GM04503 (cell line): Measurements from ENCODE around the gene CEMIP2.

ENCODE experiments used
- DNase-seq: peaks from one replicate; pipeline ENCODE4 v3.0.0-alpha.2; 2012; ENCODE audit warnings: low read depth

The CEMIP2 gene

DNA sequence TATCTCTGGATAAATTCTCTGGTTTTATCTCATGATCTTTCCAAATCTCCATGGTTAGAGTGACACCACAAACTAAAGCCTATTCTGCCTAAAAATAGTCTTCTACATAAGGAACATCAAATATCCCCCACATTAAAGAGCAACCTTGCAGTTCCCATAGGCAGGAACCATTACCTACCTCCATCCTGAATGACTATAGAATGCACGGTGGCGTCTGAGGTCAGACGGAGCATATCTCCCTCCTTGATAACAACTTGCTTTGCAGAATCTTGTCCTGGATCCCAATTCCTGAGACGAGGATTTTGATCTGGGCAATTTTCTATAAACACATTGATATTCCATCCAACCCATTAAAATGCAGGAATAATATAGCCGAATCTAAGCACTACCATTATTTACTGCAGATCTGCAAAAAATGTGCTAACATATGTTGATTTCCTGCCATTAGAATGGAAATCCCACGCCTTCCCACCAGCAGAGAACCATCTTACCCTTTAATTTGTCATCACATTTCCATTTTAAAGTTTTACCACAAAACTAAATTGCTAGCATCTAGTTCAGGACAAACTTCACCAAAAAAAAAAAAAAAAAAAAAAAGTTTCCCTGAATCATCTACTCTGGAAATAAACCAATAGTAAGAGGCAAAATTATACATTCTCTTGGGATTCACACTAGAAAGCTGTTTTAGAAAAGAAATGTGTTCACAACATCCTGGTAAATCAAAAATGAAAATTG is 22.1 kb downstream of the CEMIP2 start:
- no peak for DNase-seq

DNA sequence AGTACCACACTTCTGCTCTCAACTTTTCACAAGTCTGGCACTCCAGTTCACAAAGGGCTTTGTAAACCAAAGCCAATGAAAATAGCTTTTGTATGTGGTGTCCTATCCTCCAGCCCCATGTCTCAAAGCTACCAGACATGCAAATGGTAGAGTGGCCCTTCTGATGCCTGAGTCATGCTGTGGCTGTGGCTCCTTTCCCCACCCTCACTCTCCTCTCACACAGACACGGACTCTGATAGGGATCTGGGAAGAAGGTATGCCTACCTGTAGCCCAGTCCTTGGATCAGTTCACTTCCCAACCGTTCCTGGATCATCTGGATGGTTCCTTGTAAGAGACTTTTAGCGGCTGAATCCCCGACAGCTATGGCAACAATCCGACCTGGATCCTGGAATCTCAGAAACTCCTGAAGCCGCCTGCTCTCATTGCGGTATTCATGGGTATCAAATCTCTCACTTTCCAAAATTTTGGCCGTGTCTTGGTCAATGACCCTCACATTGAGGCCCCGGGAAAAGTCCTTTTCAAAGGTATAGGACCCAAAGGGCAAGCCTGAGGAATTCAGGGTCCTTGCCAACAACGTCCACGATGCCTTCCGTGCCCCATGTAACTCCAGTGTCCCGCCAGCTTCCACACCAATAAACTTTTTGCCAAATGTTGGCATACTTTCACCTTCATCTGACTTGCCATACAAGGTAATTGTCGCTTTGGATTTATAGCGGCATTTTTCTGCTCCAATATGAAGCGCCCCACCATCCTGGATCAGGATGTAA is 23.4 kb downstream of the CEMIP2 start:
- no peak for DNase-seq

DNA sequence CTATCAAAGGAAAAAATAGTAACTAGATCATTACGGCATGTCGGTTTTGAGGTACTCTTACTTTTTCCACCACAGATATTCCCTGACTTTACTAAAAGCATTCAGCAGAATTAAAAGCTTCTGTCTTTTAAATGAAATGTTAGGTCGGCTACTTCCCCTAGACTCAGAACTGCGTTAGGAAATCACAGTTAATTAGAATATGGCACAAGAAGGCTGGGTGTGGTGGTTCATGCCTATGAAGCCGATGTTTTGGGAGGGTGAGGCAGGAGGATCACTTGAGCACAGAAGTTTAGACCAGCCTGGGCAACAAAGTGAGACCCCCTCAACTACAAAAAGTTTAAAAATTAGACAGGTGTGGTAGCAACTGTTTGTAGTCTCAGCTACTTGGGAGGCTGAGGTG is 24.4 kb downstream of the CEMIP2 start:
- no peak for DNase-seq

DNA sequence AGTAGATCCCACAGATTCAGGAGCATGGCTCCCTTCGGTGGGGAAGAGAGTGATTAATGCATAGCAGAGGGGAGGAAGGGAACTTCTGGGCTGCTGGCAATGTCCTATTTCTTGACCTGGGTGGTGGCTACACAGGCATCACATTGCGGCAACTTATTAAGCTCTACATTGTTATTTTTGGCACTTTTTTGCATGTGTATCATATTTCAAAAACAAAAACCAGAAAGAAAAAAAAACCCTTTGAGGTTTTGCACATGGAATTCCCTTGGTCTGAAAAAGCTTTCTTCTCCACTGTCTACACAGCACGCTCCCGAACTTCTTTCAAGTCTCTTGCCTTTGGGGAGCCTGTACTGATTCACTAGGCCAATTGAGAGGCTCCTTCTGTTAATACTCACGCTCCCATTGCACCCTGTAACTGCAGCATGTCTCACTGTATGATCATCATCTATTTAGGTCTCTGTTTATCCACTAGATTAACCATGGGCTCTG is 25.1 kb downstream of the CEMIP2 start:
- DNase-seq: no peak

DNA sequence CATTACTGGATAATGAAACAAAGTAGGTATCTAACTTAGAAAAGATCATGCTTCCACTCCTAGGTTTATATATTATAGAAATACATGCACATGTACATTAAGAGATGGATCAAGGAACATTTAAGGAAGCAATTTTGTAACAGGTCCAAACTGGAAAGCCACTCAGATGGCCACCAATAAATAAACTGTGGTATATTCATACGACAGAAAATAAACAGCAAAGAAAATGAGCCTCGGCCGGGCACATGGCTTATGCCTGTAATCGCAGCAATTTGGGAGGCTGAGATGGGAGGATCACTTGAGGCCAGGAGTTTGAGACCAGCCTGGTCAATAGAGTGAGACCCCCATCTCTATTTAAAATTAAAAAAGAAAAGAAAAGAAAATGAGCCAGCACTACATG is 25.6 kb downstream of the CEMIP2 start:
- DNase-seq: no peak

DNA sequence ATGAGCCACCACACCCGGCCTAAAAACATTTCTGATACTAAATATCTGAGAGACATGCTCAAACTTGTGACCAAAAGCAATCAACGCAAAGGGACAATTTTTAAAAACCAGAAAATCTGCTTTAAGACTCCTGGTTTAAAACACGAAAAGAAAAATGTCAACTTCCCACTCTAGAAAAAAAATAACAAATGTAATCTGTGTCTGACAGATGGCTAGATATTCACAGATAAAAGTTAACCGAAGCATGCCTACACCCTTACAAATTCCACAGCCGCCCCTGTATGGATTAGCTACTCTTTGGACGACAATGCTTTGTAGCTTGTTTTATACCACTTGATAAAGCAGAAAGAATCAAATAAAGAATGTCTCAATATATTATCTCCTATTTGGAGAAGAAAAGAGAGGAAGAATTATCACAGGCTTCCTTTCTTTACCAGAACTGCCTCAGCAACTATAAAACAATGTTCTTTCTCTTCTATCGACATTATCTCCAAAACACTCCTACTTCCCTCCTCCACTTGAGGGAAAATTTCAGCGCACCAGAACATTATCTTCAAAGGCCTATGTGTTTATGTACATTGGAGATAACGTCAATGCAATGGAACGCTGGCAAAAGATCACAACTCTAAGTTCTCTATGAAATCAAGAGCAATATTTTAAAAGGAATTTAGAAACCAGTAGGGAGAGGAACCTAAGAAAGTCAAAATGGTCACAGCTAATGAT is 26.2 kb downstream of the CEMIP2 start:
- DNase-seq: no peak

DNA sequence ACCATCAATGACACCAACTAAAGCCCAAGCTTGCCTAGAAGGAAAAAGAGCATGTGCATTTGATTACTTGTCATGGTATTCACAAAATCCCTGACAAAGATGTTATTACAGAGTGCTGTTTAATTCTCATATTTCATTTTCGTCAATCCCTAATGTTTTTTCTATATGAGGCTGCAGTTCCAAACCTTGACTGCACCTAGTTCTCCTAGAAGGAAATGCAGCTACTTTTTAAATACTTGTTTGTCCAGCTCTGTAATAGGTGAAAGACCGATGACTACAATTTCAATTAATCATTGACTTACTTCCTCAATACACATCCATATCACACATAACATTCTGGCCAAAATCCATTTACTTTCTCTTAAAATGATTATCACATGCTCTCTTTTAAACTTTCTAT is 28.1 kb downstream of the CEMIP2 start:
- DNase-seq: no peak

DNA sequence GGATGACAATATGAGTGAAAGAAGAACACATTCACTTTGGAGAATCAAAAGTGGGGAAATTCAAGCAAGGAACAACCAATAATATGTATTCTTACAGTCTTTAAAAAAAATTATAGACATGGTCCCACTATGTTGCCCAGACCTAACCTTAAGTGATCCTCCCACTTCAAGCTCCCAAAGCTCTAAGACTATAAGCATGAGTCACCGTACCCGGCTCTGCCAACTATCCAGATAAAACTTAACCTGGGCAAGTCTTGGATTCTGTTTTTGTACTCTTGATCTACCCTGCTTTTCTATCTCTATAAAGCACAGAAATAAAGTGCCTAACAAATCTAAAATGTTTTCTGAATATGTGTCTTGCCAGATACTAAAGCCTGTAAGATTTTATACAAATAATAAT is 30.9 kb downstream of the CEMIP2 start:
- no peak for DNase-seq

DNA sequence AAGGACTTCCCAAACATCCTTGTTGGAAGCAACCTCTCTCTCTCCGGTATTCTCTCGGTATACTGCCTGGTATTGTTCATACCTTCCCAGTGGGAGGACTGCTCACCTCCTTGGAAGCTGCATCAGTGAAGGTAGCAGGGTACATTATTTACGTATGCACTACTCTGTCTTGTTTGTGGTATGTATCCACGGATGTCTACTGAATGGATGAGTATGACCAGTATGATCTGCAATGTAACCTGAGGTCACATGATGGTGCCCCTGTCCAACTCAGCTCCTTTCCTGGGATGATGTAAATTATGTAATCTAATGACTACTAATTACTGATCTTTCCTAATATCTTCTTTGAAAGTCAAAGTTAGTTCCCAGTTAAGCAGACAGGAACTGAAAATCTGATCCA is 32.1 kb downstream of the CEMIP2 start:
- no peak for DNase-seq

DNA sequence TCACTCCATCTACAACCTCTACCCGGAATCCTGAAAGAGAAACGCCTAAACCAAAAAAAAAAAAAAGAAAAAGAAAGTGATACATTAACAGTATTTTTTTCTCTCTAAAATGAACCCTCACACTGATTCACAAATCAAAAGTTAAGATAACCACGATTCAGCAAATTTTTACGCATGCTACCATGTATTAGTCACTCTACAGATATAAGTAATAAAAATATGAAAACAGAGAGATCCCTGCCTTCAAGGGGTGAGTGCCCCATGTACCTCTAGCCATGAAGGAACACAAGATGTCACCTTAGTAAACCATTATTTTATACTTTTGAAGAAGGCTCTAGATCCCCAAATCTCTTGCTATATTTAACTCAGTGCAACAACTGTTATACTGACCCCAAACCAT is 33.4 kb downstream of the CEMIP2 start:
- DNase-seq: no peak

DNA sequence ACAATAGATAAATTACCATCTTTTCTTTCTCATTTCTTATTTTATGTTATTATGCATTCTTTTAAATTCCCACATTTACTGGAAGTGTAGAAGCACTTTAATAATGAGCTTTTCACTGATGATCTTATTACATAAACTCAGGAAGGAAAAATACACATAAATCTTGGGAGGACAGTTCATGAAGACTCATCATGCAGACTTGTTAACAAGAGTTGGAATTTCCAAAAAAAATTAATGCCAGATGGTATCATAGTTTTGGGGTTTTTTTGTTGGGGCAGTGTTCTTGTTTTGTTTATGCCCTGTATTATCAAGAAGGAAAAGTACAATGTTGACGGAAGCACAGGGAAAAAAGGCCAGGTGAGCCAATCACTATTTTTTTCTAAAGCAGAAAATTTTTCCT is 35.1 kb downstream of the CEMIP2 start:
- DNase-seq: peak; percentile 37

DNA sequence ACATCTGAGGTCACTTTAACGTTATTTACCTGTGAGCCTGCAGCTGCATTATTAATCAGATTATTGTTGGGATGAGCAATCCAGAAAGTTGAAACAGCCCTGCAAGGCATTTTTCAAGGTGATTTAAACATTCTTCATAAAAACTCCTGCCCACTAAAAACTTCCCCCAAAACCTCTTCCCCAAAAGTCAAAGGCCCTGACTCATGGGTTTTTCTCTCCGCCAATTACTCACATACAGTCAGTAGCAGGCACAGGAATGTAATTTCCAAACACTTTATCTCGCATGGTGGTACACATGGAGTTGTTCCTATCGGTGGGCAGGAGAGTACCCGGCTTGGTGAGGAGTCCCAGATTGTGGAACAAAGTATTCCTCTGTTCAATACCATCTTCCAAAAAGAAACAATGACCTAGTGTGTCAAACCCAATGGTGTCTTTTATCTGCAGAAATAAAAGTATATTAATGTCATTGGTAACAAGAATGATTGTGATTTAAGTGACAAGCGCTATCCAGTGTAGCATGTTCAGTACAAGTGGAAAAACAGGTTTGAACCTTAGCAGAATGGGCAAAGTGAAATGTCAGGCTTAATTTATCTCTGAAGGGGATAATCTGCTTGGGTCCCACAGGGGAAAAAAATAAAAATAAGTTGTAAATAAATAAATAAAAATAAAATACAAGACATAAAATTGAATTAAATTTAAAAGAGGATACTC is 38.3 kb downstream of the CEMIP2 start:
- no peak for DNase-seq

DNA sequence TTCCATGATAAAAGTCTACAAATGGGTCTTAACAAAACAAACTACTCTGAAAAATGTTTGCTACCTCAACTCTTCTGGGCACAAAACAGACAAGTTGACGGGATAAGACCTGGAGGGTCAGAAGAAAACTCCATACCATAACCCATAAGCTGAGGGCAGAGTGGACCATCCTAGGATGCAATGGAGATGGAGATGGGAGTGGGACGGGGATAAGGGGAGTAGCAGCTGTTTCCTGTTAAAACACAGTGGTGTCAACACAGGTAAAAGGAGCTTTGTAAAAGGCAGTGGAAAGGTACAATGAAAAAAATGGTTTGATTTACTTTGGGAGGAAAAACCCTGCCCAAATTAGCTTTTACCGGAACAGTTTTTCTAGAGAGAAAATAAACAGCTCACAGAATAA is 41.6 kb downstream of the CEMIP2 start:
- DNase-seq: no peak

DNA sequence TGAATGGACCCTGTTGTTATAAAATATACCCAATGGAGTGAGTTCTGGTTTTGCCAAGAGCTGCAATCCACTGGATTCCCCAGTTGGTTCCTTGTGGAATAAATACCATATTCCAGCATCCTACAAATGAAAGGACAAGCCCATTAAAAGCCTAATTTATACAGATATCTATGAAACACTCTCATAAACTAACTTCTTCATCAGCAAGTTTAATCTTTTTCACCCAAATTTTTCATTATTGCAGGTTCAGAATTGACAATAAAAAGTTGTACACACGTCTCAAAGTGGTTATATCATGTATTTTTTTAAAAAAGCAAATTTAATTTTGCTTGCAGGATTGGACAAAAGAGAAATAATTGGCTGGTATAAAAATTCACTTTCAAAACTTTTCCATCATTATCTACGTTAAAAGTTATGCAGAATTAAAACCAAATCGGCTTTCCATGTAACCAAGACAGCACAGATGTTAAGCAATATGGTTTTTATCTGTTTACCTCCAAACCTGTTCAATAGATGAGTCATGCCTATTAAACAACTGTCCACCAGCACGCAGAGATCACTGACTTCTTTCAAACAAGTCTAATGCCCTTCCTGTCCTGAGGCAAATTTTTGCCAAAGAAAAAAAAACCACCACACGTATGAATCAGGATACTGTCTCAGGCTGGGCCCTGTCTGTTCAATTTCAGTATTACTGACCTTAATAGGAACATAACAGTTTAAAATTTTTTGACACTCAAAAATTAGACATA is 42.5 kb downstream of the CEMIP2 start:
- DNase-seq: no peak

DNA sequence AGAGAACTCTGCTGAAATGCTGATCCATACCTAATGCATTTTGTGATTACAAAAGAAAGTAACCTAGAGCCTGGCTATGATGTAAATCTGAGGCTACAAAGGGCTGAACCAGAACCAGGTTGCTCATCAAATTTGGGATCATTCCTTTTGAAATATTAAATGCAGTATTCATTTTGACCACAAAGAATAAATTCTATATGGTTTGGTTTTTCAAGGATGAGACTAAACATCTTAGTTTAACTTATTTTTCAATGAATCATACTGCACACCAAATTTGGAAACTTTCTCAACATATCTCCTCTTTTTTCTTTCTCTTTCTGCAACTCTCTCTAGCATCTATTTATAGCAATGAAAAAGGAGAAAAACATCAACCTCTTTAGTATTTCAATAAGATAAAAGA is 46.5 kb downstream of the CEMIP2 start:
- no peak for DNase-seq

DNA sequence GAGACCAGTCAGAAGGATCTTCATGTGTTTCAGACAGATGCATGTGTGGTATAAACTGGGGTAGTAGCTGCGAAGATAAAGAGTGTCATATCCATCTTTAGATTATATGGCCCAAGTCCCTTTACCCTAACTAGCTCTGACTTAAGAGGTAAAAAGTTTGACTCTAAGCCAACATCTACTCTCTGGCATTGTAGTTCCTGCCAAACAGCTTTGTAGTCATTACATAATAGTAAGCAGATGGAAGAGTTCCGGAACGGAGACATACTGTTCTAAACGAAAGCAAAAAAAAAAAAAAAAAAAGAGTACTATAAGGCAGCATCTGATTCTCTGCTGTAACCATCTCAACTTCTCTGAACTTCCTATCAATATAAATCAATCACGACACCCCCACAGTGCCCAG is 48.8 kb downstream of the CEMIP2 start:
- DNase-seq: peak; percentile 42

DNA sequence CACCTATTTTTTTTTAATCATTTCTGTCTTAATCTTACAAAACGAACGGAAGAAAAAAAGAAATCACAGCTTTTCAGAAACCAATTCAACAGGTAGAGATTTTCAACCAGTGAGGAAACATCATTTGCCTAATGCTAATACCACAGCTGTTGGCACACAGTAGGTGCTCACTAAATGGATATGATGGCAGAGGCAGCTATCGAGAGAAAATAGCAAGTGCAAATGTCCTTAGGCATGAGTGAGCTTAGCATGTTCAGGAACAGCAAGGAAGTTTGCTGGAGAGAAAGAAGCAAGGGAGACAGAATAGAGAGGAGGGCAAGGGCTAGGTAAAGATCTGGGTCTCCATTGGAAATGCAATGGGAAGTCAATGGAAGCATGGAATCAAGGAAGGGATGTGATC is 49.2 kb downstream of the CEMIP2 start:
- no peak for DNase-seq

DNA sequence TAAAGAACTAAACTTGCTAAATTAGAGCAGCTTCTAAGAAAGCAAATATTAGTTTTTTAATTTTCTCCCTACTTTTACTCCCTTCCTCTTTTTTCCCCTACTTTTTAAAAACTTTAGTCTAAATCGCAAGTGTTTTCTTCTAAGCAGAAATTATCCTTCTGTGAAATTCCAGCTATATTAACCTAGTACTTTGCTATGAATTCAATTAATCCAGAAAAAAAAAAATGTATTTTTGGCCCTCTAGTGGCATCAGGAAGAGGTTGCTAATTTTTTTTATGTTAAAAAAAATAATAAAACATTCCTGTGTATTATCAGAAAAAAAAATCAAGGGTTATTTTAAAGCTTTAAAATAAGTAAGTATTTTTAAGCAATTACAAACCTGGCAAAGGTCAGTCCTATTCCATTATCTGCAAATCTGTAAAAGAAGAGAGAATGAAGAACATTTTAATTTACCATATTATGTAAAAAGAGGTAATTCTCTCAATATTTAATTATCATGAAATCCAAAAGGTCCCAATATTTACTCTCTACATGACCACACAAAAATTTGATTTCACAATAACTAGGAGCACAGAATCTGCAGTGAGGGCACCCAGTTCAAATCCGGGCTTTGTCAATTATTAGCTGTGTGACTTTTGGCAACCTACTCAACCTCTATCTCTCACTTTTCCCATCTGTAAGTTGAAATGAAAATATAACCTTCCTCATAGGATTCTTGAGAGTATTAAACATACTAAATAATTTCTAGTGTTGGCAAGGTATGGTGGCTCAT is 52.0 kb downstream of the CEMIP2 start:
- no peak for DNase-seq

DNA sequence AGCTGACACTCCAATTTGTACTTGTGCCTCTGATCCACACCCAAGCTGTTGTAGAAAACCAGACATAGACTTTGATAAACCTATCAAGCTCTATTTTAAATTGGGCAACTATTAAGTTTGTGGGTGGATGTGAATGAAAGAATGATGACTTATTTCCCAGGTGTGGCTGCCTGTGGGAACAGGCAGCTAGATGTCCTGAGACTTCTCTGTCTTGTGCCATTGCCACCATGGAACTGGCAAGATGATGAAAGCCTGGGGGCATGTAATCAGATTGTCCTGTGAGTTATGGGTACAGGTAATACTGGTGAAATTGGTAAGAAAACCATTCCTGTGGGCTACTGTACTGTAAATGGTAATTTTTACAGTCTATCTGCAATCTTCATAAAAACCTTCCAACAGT is 57.5 kb downstream of the CEMIP2 start:
- no peak for DNase-seq

DNA sequence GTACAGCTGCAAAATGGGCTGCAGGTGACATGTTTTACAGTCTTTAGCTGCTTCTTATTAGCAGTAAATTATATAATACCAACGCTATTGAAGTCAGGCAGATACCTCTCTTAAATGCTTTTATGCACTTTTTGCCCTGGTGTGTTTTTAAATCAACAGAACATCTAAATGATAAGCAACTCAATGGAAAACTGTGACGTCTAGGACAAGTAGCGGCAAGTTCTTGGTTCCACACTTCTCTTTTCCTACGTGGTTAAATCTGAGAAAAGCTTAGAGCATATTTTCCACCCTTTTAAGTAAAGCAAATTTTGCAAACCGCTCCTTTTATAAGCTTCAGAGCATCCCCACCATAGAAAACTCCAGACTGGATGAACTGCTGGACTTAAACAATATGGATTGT is 58.1 kb downstream of the CEMIP2 start:
- DNase-seq: no peak

DNA sequence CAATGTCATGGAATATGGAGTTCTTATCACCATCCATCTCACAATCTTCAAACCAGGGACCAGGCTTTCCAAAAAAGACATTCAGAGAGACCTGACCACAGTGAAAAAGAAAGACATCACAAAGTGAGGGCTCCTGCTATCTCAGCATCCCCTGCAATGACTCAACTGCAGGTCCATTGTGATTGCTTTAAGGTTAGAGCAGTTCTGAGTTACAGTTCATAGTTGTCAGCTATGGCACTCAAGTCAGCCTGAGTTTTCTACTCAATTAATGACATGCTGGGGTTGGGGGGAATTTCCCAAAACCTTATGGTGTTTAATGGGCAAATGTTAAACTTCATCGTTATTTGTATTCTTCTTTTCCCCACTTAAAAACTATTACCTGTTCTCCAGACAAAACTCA is 58.9 kb downstream of the CEMIP2 start:
- DNase-seq: no peak
